Measurements from ENCODE around the gene FHL3.
"Not testable (repeated sequence)": the region's sequence is repeated elsewhere in the genome, so short reads cannot be mapped to it uniquely, and the experiment has no call there.

FHL3 gene

DNA sequence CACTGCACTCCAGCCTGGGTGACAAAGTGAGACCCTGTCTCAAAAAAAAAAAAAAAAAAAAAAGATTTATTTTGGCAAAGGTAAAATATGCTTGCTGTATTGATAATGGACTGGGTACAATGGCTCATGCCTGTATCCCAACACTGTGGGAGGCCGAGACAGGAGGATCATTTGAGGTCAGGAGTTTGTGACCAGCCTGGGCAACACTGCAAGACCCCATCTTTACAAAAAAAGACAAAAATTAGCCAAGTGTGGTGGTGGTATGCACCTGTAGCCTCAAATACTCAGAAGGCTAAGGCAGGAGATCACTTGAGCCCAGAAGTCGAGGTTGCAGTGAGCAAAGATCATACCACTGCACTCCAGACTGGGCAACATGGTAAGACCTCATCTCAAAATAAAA lies 21.8 kb downstream of the FHL3 start:
- no peak for DNase-seq

- DNase-seq = no peak
These were observed 26.8 kb downstream of the FHL3 start for GRCh38 chr1:37978541-37978940.

DNA sequence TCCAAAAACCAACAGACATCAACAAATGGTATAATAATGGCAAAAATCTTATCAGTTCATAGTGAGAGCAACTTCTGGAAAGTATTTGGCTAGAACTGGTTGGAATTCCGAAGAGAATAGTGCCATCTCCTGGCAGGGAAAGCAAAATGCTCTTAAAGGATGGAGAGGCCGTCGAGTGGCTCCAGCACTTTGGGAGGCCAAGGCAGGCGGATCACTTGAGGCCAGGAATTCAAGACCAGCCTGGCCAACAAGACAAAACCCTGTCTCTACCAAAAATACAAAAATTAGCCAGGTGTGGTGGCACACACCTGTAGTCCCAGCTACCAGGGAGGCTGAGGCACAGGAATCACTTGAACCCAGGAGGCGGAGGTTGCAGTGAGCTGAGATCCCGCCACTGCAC lies 30.2 kb downstream of the FHL3 start:
- DNase-seq = not testable (repeated sequence)

- no peak for DNase-seq
These were observed 30.7 kb downstream of the FHL3 start for GRCh38 chr1:37974567-37974966.

GRCh38 chr1:37973684-37974083 lies 31.6 kb downstream of the FHL3 start:
- DNase-seq = not testable (repeated sequence)

DNA sequence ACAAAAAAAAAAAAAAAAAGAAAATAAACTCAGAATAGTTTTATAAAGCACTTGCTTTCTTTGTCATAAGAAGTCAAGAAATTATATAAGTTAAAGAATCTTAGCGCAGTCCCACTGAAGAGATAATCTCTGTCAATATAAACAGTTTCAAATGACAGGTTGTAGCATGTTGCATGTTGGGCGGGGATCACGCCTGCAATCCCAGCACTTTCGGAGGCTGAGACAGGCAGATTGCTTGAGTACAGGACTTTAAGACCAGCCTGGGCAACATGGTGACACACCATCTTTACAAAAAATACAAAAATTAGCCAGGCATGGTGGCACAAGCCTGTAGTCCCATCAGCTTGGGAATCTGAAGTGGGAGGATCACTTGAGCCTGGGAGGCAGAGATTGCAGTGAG lies 40.0 kb downstream of the FHL3 start:
- no peak for DNase-seq

- DNase-seq = not testable (repeated sequence)
These were observed 41.2 kb downstream of the FHL3 start for GRCh38 chr1:37964106-37964505.

- no peak for DNase-seq
These were observed 46.6 kb downstream of the FHL3 start for GRCh38 chr1:37958690-37959089.

GRCh38 chr1:37955685-37956084 lies 49.6 kb downstream of the FHL3 start:
- DNase-seq = no peak

DNA sequence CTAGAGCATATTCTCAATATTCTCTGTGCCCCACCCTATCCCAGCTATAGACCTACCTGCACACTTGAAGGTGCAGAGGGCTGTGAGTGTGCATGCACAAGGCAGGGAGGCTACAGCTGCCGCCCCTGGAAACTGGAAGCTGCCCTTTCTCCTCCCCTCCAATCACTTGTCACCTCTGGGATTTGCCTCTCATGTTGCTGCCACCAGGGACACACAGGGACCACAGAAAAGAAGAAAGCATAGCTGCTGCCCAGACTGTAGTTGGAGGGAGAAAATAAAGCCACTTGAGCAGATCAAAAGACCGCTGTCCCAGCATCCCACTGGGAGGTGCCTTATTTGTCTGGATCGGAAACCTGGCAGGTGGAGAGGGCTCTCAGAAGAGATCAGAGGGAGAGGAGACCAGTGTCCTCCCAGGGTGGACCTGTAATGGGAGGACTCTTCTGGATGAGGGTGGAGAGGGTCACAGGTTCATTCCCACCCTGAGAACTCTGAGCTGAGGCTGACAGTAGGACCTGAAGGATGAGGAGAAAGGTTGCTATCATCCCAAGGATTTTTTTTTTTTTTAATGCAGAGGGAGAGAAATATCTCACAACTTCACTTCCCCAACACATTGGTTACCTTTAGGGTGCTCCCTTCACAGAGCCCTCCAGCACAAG lies 50.9 kb downstream of the FHL3 start:
- no peak for DNase-seq

GRCh38 chr1:37952738-37953137 lies 52.6 kb downstream of the FHL3 start:
- DNase-seq = no peak

- no peak for DNase-seq
These were observed 53.3 kb downstream of the FHL3 start for GRCh38 chr1:37951783-37952624.

GRCh38 chr1:37951041-37951782 lies 54.1 kb downstream of the FHL3 start:
- DNase-seq = no peak

GRCh38 chr1:37949524-37950152 lies 55.7 kb downstream of the FHL3 start:
- no peak for DNase-seq

GRCh38 chr1:37948841-37949240 lies 56.5 kb downstream of the FHL3 start:
- no peak for DNase-seq

DNA sequence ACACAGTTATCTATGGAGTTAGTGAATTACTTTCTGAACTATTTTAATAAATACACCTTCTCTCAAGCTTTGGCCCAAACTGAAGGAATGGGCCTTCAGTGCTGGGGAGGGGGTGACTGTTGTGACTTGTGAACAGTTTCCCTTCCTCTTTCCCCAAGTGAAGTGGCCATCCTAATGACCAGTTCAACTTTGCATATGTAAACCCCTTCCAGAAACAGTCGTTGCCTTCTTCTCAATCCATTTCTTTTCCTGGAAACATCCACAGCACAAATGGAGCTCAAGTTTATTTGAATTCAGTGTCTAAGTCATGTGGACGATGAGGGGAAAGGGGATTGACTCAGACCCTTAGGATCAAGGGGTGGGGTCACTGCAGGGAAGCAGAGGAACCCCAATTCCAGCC lies 57.1 kb downstream of the FHL3 start:
- DNase-seq = no peak

GRCh38 chr1:37947364-37947763 lies 58.0 kb downstream of the FHL3 start:
- DNase-seq = no peak
